Activated B cell treated with CpG ODN at 0.5 μM for 24 hours (primary cell): ENCODE measurements around the gene STARD13. TPM values are rescaled to one million over a fixed set of nuclear protein-coding genes. Genes with fewer than 3 reads are reported as not detected.

Source experiments
- ATAC-seq: fragments of 200-7000 bp; cut with Tn5 transposase; one replicate; pipeline ENCODE4 v1.10.0; 2021; ENCODE audit warnings: low read depth, mild to moderate bottlenecking, moderate library complexity
- CTCF ChIA-PET: fragments of 350-600 bp; sonication (Branson Sonifier 250); formaldehyde crosslinking; loops from one replicate; lab custom pipeline; 2021; ENCODE audit warnings: antibody characterized with exemption; lab: Charles Lee
- POLR2A ChIA-PET: fragments of 350-600 bp; sonication (Branson Sonifier 250); formaldehyde crosslinking; loops from one replicate; lab custom pipeline; 2021; ENCODE audit warnings: antibody characterized with exemption; lab: Charles Lee
- DNase-seq: peaks from one replicate; pipeline ENCODE4 v3.0.0; 2022
- H3K27ac Mint-ChIP-seq: one replicate; pipeline ENCODE4 v1.8.0; 2020; ENCODE audit warnings: mixed read lengths
- H3K27me3 Mint-ChIP-seq: one replicate; pipeline ENCODE4 v1.8.0; 2021; ENCODE audit warnings: mixed read lengths
- H3K36me3 Mint-ChIP-seq: one replicate; pipeline ENCODE4 v1.8.0; 2021; ENCODE audit warnings: low read depth, mixed read lengths
- H3K4me1 Mint-ChIP-seq: one replicate; pipeline ENCODE4 v1.8.0; 2021; ENCODE audit warnings: mixed read lengths
- H3K4me3 Mint-ChIP-seq: one replicate; pipeline ENCODE4 v1.8.0; 2020; ENCODE audit warnings: mild to moderate bottlenecking, mixed read lengths
- H3K9me3 Mint-ChIP-seq: one replicate; pipeline ENCODE4 v1.8.0; 2020; ENCODE audit warnings: mixed read lengths
- intact Hi-C: fragments of 100-400 bp; cut with micrococcal nuclease; formaldehyde crosslinking; loops from one replicate; pipeline ENCODE4 v1.15.1; 2024
- total RNA-seq: library from RNA; stranded (reverse); gene quantifications from 2 replicates; pipeline ENCODE4 v1.2.3, GENCODE V29; 2022
- TF ChIP-seq, protein P1 (sequence below): fragments of 200-600 bp; IDR thresholded peaks from one replicate; pipeline ENCODE4 v1.8.0; 2022; ENCODE audit warnings: antibody characterized with exemption, mild to moderate bottlenecking

STARD13 gene
- total RNA-seq, 1 donor from 2014 or later = 0.13 TPM

DNA sequence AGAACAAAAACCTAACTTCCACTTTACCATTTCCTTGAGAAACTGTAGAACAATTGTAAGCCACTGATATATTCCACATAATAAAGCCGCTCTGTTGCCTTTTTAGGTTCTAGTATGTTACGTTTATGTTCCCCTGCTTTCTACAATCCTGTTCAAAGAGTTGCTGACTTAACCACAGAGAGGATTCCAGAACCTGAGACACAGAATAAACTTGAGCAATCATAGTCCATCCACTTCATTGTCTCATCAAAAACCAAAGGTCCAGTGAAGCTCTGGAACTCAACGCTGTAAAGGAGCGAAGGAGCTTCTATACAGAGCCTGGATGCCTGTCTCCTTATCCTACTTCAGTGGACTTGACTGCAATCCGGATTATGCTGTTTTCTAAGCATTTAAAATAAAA lies 4.6 kb downstream of the STARD13 start:
- H3K27ac Mint-ChIP-seq = no peak overlapping the region
- DNase-seq (no peak), ATAC-seq (no peak)
- H3K4me3 Mint-ChIP-seq = no peak overlapping the region
- TF ChIP-seq, protein P1, sequence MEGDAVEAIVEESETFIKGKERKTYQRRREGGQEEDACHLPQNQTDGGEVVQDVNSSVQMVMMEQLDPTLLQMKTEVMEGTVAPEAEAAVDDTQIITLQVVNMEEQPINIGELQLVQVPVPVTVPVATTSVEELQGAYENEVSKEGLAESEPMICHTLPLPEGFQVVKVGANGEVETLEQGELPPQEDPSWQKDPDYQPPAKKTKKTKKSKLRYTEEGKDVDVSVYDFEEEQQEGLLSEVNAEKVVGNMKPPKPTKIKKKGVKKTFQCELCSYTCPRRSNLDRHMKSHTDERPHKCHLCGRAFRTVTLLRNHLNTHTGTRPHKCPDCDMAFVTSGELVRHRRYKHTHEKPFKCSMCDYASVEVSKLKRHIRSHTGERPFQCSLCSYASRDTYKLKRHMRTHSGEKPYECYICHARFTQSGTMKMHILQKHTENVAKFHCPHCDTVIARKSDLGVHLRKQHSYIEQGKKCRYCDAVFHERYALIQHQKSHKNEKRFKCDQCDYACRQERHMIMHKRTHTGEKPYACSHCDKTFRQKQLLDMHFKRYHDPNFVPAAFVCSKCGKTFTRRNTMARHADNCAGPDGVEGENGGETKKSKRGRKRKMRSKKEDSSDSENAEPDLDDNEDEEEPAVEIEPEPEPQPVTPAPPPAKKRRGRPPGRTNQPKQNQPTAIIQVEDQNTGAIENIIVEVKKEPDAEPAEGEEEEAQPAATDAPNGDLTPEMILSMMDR = no peak
- H3K27me3 Mint-ChIP-seq = peaks cover 25% of the 10 kb centered on the region
- CTCF ChIA-PET = no interaction called here
- intact Hi-C loops = no loop called here
- POLR2A ChIA-PET = no interaction called here
- H3K36me3 Mint-ChIP-seq = no peaks in the 10 kb centered on the region
- H3K4me1 Mint-ChIP-seq = peaks cover 13% of the 10 kb centered on the region
- H3K9me3 Mint-ChIP-seq = no peaks in the 10 kb centered on the region

DNA sequence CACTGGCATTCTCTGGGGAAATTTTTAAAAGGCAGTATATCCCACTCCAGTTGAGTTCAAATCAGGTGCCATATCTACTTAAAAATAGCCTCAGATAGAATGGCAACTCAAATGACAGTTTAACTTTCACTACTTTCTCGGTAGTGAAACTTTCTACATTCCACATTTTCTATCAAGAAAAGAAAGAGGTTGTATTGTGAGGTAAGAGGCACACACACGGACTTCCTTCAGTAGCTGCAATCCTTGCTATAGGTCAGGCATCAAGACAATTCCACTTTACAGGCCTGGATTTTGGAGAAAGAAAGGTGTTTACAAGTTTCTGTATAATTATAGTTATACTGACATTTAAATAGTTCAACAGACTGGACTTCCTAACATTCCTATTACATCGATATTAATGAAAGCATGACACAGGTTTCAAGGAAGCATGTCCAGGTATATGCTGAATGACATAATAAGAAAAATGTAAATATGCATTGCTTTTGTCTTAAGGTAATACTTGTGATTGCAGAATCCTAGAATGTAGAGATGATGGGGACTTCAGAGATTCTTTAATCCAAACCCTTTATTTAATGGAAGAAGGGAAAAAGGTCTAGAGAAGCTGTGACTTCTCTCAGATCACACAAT lies 5.2 kb downstream of the STARD13 start:
- POLR2A ChIA-PET = no interaction called here
- no peak for ATAC-seq
- peaks cover 20% of the 10 kb centered on the region for H3K27me3 Mint-ChIP-seq
- H3K4me3 Mint-ChIP-seq = no peak overlapping the region
- no peaks in the 10 kb centered on the region for H3K9me3 Mint-ChIP-seq
- CTCF ChIA-PET = no interaction called here
- DNase-seq = no peak
- TF ChIP-seq, protein P1 = no peak
- intact Hi-C loops = no loop called here
- no peaks in the 10 kb centered on the region for H3K36me3 Mint-ChIP-seq
- H3K27ac Mint-ChIP-seq = no peak overlapping the region
- H3K4me1 Mint-ChIP-seq = peaks cover 8% of the 10 kb centered on the region

DNA sequence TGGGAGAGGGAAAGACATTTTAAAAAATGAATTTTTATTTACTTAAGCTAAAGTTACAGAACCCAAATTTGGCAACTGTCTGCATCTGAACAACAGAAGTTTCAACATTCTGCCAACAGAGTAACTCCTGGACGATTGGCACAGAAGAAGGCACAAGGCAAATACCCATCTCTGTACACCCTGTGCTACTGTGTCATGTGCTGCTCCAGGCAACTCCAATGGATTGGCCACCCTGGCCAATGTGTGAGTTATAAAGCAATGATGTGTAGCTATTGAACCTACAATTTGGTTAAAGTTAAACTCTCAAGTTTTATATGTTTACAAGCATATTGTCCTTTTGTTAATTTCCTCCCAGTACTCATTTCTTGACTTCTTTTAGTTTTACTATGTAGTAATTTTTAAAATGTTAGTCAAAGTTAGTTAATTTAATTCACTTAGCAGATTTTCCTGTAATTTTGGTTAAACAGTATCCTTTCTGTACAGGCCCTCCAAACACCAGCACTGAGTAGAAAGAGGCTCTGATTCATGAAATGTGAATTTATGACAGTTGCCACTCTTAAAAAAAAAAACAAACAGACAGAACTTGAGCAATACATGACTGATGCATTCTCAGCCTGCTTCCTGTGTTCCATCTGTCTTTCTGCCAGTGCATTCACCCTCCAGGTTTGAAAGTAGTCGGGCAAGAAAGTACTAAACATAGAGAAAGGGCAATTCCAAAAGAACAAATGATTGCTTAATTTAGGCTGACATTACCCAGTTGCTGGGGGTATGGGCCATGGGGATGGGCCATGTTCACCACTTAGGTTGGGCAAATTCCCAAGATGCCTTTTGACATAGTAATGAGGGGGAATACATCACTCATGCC lies 5.9 kb downstream of the STARD13 start:
- intact Hi-C loops = no loop called here
- no peaks in the 10 kb centered on the region for H3K36me3 Mint-ChIP-seq

DNA sequence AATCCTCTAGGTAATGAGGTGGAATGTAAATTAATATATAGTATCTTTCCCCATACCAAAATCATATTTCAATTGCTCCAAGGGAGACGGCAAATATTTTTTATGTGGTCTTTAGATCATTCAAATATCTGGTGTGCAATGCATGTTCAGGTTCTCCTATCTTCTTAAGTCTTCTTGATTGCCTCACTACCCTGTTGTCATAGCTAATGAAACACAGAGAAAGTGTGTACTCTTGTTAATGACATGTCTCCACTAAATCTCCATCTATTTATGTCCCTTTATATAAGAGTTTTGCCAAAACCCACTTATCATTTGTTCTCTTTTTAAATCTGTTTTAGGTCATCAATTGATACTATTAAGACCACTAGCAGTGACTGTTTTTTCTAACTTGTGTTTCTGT lies 6.6 kb downstream of the STARD13 start:
- ATAC-seq = no peak
- Mint-ChIP-seq H3K4me3 (no peak overlapping the region), H3K27me3 (peaks cover 9% of the 10 kb centered on the region), H3K9me3 (no peaks in the 10 kb centered on the region), H3K27ac (no peak overlapping the region), H3K4me1 (no peaks in the 10 kb centered on the region), H3K36me3 (no peaks in the 10 kb centered on the region)
- DNase-seq = no peak
- ChIA-PET POLR2A (no interaction called here), CTCF (no interaction called here)
- intact Hi-C loops = no loop called here
- TF ChIP-seq, protein P1 = no peak

More for the DNA sequence above, 5.9 kb downstream of the STARD13 start:
- ATAC-seq (no peak), DNase-seq (no peak)
- Mint-ChIP-seq H3K27ac (no peak overlapping the region), H3K4me3 (no peak overlapping the region), H3K9me3 (no peaks in the 10 kb centered on the region), H3K27me3 (peaks cover 13% of the 10 kb centered on the region), H3K4me1 (peaks cover under 1% of the 10 kb centered on the region)
- POLR2A ChIA-PET = no interaction called here
- TF ChIP-seq, protein P1 = no peak
- CTCF ChIA-PET = no interaction called here

DNA sequence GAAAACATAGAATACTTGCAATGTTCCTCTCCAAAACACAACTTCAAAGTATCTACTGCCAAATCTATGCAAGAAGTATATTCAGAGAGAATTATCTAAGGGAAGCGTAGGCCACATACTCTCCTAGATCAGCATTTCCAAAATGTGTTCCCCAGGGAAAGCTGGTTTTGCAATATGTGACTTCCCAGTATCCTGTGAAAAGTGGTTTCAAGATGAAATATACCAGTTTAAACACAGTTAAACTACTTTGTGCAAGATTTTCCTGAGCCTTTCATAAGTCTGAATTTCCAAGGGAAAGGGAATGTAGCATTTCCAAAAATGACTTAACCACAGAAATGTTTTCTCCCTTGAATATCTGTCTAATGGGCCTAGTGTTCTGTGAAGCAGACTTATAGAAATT lies 7.6 kb downstream of the STARD13 start:
- ChIA-PET CTCF (no interaction called here), POLR2A (no interaction called here)
- DNase-seq (no peak), ATAC-seq (no peak)
- TF ChIP-seq, protein P1 = no peak
- no peak overlapping the region for H3K27ac Mint-ChIP-seq
- peaks cover 9% of the 10 kb centered on the region for H3K27me3 Mint-ChIP-seq
- no peaks in the 10 kb centered on the region for H3K4me1 Mint-ChIP-seq
- no peaks in the 10 kb centered on the region for H3K36me3 Mint-ChIP-seq
- intact Hi-C loops = no loop called here
- H3K4me3 Mint-ChIP-seq = no peak overlapping the region
- no peaks in the 10 kb centered on the region for H3K9me3 Mint-ChIP-seq
